ENCODE results near the gene PRSS33. TPM values are rescaled to one million over a fixed set of nuclear protein-coding genes. Genes with fewer than 3 reads are reported as not detected.

The PRSS33 gene
- total RNA-seq, 1 experiment from 2014 or later = not detected

- no peak for DNase-seq (ENCODE audit: low read depth)
These were observed 12.5 kb upstream of the PRSS33 start for GRCh38 chr16:2799859-2800226.

GRCh38 chr16:2799205-2799858, 12.0 kb upstream of the PRSS33 start:
- no peak for DNase-seq (ENCODE audit: low read depth)

GRCh38 chr16:2798723-2799204, 11.4 kb upstream of the PRSS33 start:
- DNase-seq (ENCODE audit: low read depth) = no peak

- DNase-seq (ENCODE audit: low read depth) = peak; percentile 32
These were observed 8.2 kb upstream of the PRSS33 start for GRCh38 chr16:2795395-2796143.

- DNase-seq (ENCODE audit: low read depth) = no peak
These were observed 5.6 kb upstream of the PRSS33 start for GRCh38 chr16:2792940-2793339.

DNA sequence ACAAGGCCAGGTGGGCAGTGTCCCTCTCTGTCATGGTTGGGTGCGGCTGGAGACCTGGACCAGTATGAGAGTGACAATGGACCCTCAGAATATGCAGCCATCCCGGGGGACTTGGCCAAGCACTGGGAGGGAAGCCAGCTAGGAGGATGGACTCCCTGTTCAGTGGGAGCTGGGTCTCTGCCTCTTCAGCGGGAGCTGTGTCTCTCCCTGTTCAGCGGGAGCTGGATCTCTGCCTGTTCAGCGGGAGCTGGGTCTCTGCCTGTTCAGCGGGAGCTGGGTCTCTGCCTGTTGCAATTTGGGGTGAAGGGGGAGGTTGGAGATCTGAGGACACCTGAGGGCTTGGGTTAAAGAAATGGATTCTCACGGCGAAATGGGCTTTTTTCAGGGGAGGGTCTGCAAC, 3.8 kb upstream of the PRSS33 start:
- DNase-seq (ENCODE audit: low read depth) = no peak

DNA sequence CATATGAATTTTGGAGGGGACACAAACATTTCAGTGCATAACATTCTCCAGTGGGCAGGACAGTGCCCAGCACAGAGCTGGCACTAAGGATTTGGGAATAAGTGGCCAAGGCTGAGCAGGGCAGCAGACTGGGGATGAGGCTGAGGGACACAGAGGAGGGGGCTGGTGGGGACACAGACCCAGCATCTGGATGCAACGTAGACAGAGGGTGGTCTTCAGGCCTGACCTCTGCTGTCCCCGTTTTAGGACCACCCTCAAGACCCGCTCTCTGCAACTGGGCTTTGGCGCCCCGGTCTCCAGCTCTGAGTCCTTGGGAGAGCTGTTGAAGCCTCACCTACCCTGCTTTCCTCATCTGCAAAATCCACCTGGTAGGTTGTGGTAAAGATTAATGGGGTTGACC, 3.3 kb upstream of the PRSS33 start:
- no peak for DNase-seq (ENCODE audit: low read depth)

DNA sequence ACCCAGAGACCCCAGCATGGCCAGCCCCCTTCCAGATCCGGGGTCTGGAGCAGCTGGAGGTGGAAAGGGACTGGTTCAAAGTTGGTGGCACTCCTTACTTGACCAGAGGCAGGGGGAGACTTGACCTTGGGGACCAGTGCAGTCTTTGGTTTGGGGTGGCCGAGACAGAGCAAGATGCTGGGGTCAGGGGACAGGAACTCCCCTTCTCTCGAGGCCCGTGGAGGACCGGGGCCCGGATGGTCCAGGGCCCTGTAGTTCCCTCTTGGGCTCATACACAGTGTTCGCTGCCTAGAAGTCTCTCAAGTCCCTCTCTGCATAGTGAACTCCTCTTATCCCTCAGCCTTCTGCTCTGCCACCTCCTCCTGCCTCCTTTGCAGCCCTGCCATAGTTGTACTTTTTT, 601 bp upstream of the PRSS33 start:
- no peak for DNase-seq (ENCODE audit: low read depth)

- DNase-seq (ENCODE audit: low read depth) = no peak
These were observed 571 bp downstream of the PRSS33 start for GRCh38 chr16:2786826-2787151.

GRCh38 chr16:2786061-2786825, 1.1 kb downstream of the PRSS33 start:
- no peak for DNase-seq (ENCODE audit: low read depth)

- no peak for DNase-seq (ENCODE audit: low read depth)
These were observed 2.0 kb downstream of the PRSS33 start for GRCh38 chr16:2785101-2785991.

- no peak for DNase-seq (ENCODE audit: low read depth)
These were observed 2.8 kb downstream of the PRSS33 start for GRCh38 chr16:2784358-2785100.

- DNase-seq (ENCODE audit: low read depth) = no peak
These were observed 3.6 kb downstream of the PRSS33 start for GRCh38 chr16:2783581-2784357.

GRCh38 chr16:2782583-2783351, 4.6 kb downstream of the PRSS33 start:
- DNase-seq (ENCODE audit: low read depth) = no peak

DNA sequence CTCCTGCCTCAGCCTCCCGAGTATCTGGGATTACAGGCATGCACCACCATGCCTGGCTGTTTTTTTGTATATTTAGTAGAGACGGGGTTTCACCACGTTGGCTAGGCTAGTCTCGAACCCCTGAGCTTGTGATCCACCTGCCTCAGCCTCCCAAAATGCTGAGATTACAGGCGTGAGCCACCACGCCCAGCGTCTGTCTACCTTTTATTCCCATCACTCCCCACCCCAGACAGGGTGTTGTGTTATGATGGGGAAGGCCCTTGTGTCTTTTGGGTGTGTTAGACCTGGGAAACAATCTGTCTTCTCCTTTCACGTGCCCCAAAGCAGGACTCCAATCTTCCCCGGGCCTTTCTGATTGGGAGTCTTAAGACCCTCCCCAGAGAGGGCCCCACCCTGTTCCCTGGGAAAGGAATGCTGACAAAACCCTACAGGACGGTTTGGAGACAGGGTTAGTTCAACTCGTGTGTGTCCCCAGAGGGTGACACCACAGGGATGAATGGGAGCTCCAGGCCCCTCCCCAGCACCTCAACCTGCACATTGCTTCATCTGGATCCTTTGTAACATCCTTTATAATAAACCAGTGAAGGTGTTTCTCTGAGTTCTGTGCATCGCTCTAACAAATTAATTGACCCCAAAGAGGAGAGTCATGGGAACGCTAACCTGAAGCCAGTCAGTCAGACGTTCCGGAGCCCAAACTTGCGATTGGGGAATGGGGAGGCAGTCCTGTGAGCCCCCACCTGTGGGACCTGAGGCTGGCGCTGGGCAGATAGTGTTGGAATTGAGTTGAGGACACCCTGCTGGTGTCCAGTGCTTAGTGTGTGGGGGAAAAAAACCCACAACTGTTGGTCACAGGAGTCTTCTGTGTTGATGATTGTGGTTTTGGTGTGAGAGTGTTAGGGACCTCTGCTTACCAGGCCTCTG, 7.1 kb downstream of the PRSS33 start:
- no peak for DNase-seq (ENCODE audit: low read depth)

DNA sequence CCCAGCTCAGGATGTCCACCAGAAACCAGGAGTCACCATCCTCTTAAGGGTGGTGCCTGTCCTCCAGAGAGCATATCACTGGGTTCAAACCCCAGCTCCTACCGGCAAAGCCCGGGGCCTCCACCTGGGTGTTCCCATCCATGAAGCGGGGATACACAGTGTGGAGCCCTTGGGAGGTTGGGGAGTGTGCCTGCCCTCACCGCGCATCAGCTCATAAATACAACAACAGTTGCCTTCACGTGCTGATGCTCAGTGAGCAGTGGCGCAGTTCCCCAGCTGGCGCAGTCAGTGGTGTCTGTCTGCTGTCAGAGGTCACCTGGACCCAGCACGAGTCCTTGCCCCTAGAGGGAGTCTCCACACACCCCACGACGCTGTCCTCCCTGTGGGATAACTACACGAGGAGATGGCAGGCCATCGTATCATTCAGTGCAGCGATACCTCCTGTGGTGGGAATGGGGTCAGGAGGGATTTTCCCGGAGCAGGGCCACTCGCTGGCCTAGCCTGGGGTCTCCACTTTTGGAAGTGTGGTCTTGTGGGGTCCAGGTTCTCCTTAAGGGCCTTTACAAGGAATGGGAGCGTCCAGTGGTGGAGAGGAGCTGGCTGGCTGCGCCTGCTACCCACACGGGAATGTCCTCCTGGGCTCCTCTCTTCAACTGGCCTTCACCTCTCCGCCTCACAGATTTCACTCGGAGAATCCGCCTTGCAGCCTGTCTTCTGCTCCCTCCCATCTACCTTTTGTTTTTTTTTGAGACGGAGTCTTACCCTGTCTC, 8.0 kb downstream of the PRSS33 start:
- DNase-seq (ENCODE audit: low read depth) = no peak

GRCh38 chr16:2778630-2778958, 8.8 kb downstream of the PRSS33 start:
- DNase-seq (ENCODE audit: low read depth) = no peak
